ENCODE data around the gene FBXL5. TPM values are rescaled to one million over a fixed set of nuclear protein-coding genes. Genes with fewer than 3 reads are reported as not detected.
A peak's percentile ranks its signal among the peaks of the same experiment; 100 is the strongest.

FBXL5 gene
- total and polyA plus RNA-seq, 10 donors: 33.8 to 210 (median 105) TPM

GRCh38 chr4:15674926-15675325 lies 19.8 kb upstream of the FBXL5 start:
- WGBS, 5 donors: 84 to 95% (median 89%) methylated on average over 4 of the region's 4 CpGs
- Histone ChIP-seq H3K36me3 (no peaks in the 10 kb centered on the region), H3K27ac (peak overlapping the region in 2 of 8 donors; percentile 38 to 56), H3K27me3 (replicated peaks in 1 of 7) (no peaks in the 10 kb centered on the region), H3K4me3 (no peak overlapping the region), H3K4me1 (peaks cover 0 to 73% (median 6%) of the 10 kb centered on the region in 6 donors), H3K9me3 (no peaks in the 10 kb centered on the region)
- intact Hi-C loops (cut with DNase I; ENCODE audit: low total_unique reads): no loop called here
- TF ChIP-seq POLR2AphosphoS5 (IDR thresholded peaks at IDR 0.05) (no peak), CTCF (IDR thresholded peaks at IDR 0.05 in 8 of 11, conservative IDR thresholded peaks at IDR 0.05 in 3 of 11) (no peak), POLR2A (IDR thresholded peaks at IDR 0.05) (no peak)
- no peak for DNase-seq

- no peaks in the 10 kb centered on the region for H3K27me3 ChIP-seq (replicated peaks in 1 of 7)
- intact Hi-C loops (cut with DNase I; ENCODE audit: low total_unique reads): no loop called here
- TF ChIP-seq POLR2A (IDR thresholded peaks at IDR 0.05) (no peak), CTCF (IDR thresholded peaks at IDR 0.05 in 8 of 11, conservative IDR thresholded peaks at IDR 0.05 in 3 of 11) (no peak), POLR2AphosphoS5 (IDR thresholded peaks at IDR 0.05) (no peak)
- 58 to 84% (median 80%) methylated on average over 2 of the region's 2 CpGs for WGBS, 5 donors
- H3K36me3 ChIP-seq: no peaks in the 10 kb centered on the region
- DNase-seq: no peak
- peak overlapping the region in 2 of 8 donors; percentile 38 to 56 for H3K27ac ChIP-seq
- no peaks in the 10 kb centered on the region for H3K9me3 ChIP-seq
- no peak overlapping the region for H3K4me3 ChIP-seq
- peaks cover 0 to 71% (median 6%) of the 10 kb centered on the region in 6 donors for H3K4me1 ChIP-seq
These were observed 18.9 kb upstream of the FBXL5 start for GRCh38 chr4:15674046-15674445.

- Histone ChIP-seq H3K27ac (peak overlapping the region in 1 of 8 donors; percentile 56), H3K27me3 (replicated peaks in 1 of 7) (no peaks in the 10 kb centered on the region), H3K4me3 (no peak overlapping the region), H3K36me3 (no peaks in the 10 kb centered on the region), H3K9me3 (no peaks in the 10 kb centered on the region), H3K4me1 (peaks cover 0 to 70% (median 6%) of the 10 kb centered on the region in 6 donors)
- no peak for TF ChIP-seq CTCF (IDR thresholded peaks at IDR 0.05 in 8 of 11, conservative IDR thresholded peaks at IDR 0.05 in 3 of 11)
- TF ChIP-seq POLR2AphosphoS5 (IDR thresholded peaks at IDR 0.05): no peak
- no peak for TF ChIP-seq POLR2A (IDR thresholded peaks at IDR 0.05)
- 94 to 100% (median 97%) methylated on average over 1 of the region's 1 CpG for WGBS, 5 donors
- intact Hi-C loops (cut with DNase I; ENCODE audit: low total_unique reads): no loop called here
- no peak for DNase-seq
These were observed 18.2 kb upstream of the FBXL5 start for GRCh38 chr4:15673337-15673736.

- WGBS, 5 donors: 76 to 94% (median 89%) methylated on average over 3 of the region's 3 CpGs
- no peaks in the 10 kb centered on the region for H3K9me3 ChIP-seq
- intact Hi-C loops (cut with DNase I; ENCODE audit: low total_unique reads): no loop called here
- peak overlapping the region in 2 of 8 donors; percentile 10 to 31 for H3K27ac ChIP-seq
- TF ChIP-seq POLR2A (IDR thresholded peaks at IDR 0.05) (no peak), POLR2AphosphoS5 (IDR thresholded peaks at IDR 0.05) (no peak), CTCF (IDR thresholded peaks at IDR 0.05 in 8 of 11, conservative IDR thresholded peaks at IDR 0.05 in 3 of 11) (no peak)
- H3K27me3 ChIP-seq (replicated peaks in 1 of 7): no peaks in the 10 kb centered on the region
- no peaks in the 10 kb centered on the region for H3K36me3 ChIP-seq
- no peak overlapping the region for H3K4me3 ChIP-seq
- no peak for DNase-seq
- H3K4me1 ChIP-seq: peaks cover 0 to 58% (median 6%) of the 10 kb centered on the region in 6 donors
These were observed 16.9 kb upstream of the FBXL5 start for GRCh38 chr4:15672101-15672500.
